GM23338 (cell line): Measurements from ENCODE around the gene SPRED3.

Source experiments
- CREB1 ChIP-seq: fragments of 250-450 bp; sonication (Bioruptor Pico); IDR thresholded peaks from 2 replicates; pipeline ENCODE4 v1.5.0; 2020; ENCODE audit warnings: low read depth, mild to moderate bottlenecking, moderate library complexity
- EZH2 ChIP-seq: fragments of 200-600 bp; sonication (generic); IDR thresholded peaks from one replicate; pipeline ENCODE4 v1.8.0; 2017; ENCODE audit warnings: antibody characterized with exemption, mild to moderate bottlenecking, low read depth; ENCODE audit not compliant: unreplicated experiment
- POLR2AphosphoS5 ChIP-seq: IDR thresholded peaks from 2 replicates; pipeline ENCODE4 v1.6.1; 2016; ENCODE audit warnings: antibody characterized with exemption, low read depth
- TF ChIP-seq, protein P1 (sequence below), 2 experiments: fragments of 200-600 bp in 1 of 2; sonication (generic) in 1 of 2; conservative IDR thresholded peaks; 2 replicates each; pipeline versions ENCODE4 v1.5.1 to v1.6.1; 2016 to 2017; ENCODE audit warnings: antibody characterized with exemption in 2 of 2, low read depth in 2 of 2, mild to moderate bottlenecking in 2 of 2, moderate library complexity in 1 of 2
- TF ChIP-seq, protein P2 (sequence below): IDR thresholded peaks from one replicate; pipeline ENCODE4 v1.6.1; 2018; ENCODE audit warnings: antibody characterized with exemption; ENCODE audit not compliant: unreplicated experiment

DNA sequence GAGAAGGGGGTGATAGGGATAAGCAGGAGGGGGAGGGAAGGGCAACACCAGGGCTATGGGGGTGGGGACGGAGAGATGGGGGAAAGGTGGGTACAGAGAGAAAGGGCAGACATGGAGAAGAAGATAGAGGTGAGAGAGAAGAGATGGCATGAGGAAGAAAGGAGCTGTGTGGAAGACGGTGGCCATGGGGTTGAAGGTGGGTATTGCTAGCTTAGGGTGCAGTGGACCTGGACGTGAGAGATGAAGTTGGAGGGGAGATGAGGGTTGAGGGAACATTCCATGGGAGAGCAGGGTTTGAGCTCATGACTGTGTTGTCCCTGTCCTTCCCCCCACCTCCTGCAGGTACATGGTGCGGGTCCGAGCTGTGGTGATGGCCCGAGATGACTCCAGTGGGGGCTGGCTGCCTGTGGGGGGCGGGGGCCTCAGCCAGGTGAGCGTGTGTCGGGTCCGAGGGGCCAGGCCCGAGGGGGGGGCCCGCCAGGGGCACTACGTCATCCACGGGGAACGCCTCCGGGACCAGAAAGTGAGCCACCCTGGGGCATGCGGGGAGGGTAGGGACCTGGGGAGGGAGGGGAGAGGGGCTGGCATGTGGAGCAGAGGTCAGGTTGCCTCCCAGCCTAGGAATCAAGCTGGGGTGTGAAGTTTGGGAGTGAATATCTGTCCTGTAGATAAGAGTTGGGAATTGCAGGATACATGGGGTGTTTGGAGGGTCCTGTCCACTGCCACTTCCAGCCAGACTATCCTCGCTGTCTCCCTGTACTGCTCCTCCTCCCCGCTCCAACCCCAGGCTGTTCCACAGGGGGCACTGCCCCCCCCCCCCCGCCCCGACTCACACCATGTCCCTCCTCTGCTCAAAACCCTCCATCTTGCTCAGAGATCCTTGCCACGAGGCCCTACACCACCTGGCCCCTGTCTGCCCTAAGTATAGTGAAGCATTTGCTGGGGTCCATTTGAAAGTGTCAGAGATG, 1.7 kb downstream of the SPRED3 start:
- TF ChIP-seq EZH2 (no peak), POLR2AphosphoS5 (no peak), CREB1 (CRISPR knock-in tag) (no peak)
- TF ChIP-seq, protein P1, sequence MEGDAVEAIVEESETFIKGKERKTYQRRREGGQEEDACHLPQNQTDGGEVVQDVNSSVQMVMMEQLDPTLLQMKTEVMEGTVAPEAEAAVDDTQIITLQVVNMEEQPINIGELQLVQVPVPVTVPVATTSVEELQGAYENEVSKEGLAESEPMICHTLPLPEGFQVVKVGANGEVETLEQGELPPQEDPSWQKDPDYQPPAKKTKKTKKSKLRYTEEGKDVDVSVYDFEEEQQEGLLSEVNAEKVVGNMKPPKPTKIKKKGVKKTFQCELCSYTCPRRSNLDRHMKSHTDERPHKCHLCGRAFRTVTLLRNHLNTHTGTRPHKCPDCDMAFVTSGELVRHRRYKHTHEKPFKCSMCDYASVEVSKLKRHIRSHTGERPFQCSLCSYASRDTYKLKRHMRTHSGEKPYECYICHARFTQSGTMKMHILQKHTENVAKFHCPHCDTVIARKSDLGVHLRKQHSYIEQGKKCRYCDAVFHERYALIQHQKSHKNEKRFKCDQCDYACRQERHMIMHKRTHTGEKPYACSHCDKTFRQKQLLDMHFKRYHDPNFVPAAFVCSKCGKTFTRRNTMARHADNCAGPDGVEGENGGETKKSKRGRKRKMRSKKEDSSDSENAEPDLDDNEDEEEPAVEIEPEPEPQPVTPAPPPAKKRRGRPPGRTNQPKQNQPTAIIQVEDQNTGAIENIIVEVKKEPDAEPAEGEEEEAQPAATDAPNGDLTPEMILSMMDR (conservative IDR thresholded peaks at IDR 0.05; ENCODE audit: low read depth in 2 of 2): no peak
- TF ChIP-seq, protein P2, sequence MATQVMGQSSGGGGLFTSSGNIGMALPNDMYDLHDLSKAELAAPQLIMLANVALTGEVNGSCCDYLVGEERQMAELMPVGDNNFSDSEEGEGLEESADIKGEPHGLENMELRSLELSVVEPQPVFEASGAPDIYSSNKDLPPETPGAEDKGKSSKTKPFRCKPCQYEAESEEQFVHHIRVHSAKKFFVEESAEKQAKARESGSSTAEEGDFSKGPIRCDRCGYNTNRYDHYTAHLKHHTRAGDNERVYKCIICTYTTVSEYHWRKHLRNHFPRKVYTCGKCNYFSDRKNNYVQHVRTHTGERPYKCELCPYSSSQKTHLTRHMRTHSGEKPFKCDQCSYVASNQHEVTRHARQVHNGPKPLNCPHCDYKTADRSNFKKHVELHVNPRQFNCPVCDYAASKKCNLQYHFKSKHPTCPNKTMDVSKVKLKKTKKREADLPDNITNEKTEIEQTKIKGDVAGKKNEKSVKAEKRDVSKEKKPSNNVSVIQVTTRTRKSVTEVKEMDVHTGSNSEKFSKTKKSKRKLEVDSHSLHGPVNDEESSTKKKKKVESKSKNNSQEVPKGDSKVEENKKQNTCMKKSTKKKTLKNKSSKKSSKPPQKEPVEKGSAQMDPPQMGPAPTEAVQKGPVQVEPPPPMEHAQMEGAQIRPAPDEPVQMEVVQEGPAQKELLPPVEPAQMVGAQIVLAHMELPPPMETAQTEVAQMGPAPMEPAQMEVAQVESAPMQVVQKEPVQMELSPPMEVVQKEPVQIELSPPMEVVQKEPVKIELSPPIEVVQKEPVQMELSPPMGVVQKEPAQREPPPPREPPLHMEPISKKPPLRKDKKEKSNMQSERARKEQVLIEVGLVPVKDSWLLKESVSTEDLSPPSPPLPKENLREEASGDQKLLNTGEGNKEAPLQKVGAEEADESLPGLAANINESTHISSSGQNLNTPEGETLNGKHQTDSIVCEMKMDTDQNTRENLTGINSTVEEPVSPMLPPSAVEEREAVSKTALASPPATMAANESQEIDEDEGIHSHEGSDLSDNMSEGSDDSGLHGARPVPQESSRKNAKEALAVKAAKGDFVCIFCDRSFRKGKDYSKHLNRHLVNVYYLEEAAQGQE: no peak
